BE2C (cell line): ENCODE data around the gene CAMP.

Experiments
- DNase-seq: peaks from one replicate; pipeline ENCODE4 v3.0.0-alpha.2; 2020
- H3K27me3 ChIP-seq: fragments of 250-450 bp; sonication (Bioruptor Pico); 2 replicates; pipeline ENCODE4 v1.5.1; 2020; ENCODE audit warnings: mild to moderate bottlenecking
- H3K36me3 ChIP-seq: fragments of 250-450 bp; sonication (Bioruptor Pico); 2 replicates; pipeline ENCODE4 v1.5.1; 2020; ENCODE audit warnings: mild to moderate bottlenecking
- H3K4me1 ChIP-seq: fragments of 250-450 bp; sonication (Bioruptor Pico); 2 replicates; pipeline ENCODE4 v1.5.1; 2020
- H3K4me3 ChIP-seq: 2 replicates; pipeline ENCODE4 v1.5.1; 2011; ENCODE audit warnings: low read depth, low read length
- H3K9me3 ChIP-seq: fragments of 250-450 bp; sonication (Bioruptor Pico); 2 replicates; pipeline ENCODE4 v1.5.1; 2020
- TF ChIP-seq, protein P1 (sequence below): IDR thresholded peaks from 2 replicates; pipeline ENCODE4 v1.5.1; 2012; ENCODE audit warnings: mild to moderate bottlenecking, low read depth, low read length

The CAMP gene

DNA sequence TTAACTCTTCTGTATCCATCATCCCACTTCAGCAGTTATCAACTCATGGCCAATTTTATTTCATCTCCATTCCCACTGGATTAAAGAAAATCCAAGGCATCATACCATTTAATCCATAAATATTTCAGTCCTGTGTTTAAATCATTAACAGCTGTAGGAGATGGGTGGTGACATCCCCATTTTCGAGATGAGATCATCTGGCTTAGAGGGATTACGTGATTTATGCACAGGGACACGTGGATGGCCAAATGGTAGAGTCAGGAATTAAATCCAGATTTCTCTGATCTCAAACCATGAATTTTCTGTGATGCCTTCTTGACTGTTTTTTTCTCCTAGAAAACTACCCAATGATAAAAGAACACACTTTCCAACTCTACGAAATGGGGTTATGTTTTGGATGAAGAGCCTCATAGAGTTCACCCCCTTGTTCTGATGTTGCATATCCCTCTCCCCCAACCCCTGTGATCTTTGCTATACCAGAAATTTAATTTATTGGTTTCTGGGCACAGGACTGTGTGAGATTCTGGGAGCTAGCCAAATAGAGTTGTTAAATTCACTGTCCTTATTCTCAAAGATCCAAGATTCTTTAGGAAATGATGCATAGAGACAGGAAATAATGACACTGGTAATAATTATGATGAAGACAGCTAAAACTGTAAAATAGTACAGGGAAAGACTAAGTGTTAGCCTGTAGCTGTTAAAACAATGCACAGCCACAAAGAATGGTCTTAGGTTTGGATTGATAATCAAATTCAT is 25.0 kb downstream of the CAMP start:
- TF ChIP-seq, protein P1, sequence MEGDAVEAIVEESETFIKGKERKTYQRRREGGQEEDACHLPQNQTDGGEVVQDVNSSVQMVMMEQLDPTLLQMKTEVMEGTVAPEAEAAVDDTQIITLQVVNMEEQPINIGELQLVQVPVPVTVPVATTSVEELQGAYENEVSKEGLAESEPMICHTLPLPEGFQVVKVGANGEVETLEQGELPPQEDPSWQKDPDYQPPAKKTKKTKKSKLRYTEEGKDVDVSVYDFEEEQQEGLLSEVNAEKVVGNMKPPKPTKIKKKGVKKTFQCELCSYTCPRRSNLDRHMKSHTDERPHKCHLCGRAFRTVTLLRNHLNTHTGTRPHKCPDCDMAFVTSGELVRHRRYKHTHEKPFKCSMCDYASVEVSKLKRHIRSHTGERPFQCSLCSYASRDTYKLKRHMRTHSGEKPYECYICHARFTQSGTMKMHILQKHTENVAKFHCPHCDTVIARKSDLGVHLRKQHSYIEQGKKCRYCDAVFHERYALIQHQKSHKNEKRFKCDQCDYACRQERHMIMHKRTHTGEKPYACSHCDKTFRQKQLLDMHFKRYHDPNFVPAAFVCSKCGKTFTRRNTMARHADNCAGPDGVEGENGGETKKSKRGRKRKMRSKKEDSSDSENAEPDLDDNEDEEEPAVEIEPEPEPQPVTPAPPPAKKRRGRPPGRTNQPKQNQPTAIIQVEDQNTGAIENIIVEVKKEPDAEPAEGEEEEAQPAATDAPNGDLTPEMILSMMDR = no peak
- no peaks in the 10 kb centered on the region for H3K9me3 ChIP-seq
- H3K27me3 ChIP-seq = no peaks in the 10 kb centered on the region
- H3K36me3 ChIP-seq = no peaks in the 10 kb centered on the region
- no peak overlapping the region for H3K4me3 ChIP-seq
- H3K4me1 ChIP-seq = no peaks in the 10 kb centered on the region
- no peak for DNase-seq

DNA sequence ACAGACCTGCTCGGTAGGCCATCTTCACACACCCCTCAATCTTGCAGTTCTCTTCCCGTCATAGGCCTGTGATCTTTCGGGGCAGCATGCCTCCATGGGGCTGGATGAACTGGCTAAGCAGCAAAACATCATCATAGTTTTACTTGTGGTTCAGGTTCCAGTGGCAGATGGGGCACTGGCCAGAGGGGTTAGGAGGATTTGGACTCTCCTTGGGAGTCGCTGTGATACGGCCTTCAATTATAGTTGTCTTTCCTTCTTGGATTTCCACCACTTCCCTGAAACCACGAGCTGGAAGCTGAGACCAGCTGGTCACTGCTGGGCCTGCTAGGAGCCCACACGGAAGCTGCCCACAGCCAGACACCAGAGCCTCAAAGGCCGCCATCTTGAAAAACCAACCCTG is 33.3 kb downstream of the CAMP start:
- TF ChIP-seq, protein P1 = no peak
- Histone ChIP-seq H3K36me3 (no peaks in the 10 kb centered on the region), H3K9me3 (no peaks in the 10 kb centered on the region), H3K4me3 (no peak overlapping the region), H3K27me3 (no peaks in the 10 kb centered on the region), H3K4me1 (no peaks in the 10 kb centered on the region)
- no peak for DNase-seq

DNA sequence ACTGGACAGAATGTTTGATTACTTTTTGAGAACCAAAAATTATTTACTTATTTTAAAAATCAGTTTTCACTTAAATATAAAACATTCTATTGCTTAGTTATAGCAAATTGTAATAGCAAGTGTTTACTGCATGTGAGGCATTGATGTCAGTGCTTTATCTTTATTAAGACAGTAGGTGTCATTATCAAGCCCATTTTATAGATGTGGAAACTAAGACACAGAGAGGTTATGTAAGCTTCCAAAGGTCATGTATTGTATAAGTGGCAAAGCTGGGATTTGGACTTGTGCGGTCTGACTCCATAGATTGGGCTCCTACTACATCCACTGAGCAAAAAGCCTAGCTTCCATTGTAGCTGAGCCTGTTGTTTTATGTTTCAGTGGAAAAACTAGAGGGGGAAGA is 35.2 kb downstream of the CAMP start:
- no peaks in the 10 kb centered on the region for H3K27me3 ChIP-seq
- no peak overlapping the region for H3K4me3 ChIP-seq
- no peaks in the 10 kb centered on the region for H3K36me3 ChIP-seq
- TF ChIP-seq, protein P1 = no peak
- no peaks in the 10 kb centered on the region for H3K4me1 ChIP-seq
- no peak for DNase-seq
- no peaks in the 10 kb centered on the region for H3K9me3 ChIP-seq

DNA sequence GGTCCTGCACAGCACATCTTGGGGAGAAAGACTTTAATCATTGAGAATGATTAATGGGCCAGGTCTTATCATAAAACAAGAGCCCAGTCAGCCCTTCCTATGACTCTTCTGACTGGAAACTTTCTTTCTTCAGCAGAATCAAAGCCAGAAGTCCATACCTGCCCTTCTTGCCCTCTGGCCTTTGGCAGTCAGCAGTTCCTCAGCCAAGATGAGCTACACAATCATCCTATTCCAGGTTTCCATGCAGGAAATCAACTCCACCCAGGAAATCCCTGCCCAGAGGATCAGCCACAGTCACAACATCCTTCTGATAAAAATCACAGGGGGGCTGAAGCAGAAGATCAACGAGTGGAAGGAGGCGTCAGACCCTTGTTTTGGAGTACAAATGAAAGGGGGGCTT is 44.5 kb downstream of the CAMP start:
- Histone ChIP-seq H3K27me3 (no peaks in the 10 kb centered on the region), H3K4me3 (no peak overlapping the region), H3K36me3 (no peaks in the 10 kb centered on the region), H3K4me1 (no peaks in the 10 kb centered on the region), H3K9me3 (no peaks in the 10 kb centered on the region)
- no peak for DNase-seq
- TF ChIP-seq, protein P1 = no peak

DNA sequence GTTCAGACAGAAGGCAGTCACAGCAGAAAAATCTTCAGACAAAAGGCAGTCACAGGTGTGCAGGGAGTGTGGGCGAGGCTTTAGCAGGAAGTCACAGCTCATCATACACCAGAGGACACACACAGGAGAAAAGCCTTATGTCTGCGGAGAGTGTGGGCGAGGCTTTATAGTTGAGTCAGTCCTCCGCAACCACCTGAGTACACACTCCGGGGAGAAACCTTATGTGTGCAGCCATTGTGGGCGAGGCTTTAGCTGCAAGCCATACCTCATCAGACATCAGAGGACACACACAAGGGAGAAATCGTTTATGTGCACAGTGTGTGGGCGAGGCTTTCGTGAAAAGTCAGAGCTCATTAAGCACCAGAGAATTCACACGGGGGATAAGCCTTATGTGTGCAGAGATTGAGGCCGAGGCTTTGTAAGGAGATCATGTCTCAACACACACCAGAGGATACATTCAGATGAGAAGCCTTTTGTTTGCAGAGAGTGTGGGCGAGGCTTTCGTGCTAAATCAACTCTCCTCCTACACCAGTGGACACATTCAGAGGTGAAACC is 45.2 kb downstream of the CAMP start:
- TF ChIP-seq, protein P1 = no peak

DNA sequence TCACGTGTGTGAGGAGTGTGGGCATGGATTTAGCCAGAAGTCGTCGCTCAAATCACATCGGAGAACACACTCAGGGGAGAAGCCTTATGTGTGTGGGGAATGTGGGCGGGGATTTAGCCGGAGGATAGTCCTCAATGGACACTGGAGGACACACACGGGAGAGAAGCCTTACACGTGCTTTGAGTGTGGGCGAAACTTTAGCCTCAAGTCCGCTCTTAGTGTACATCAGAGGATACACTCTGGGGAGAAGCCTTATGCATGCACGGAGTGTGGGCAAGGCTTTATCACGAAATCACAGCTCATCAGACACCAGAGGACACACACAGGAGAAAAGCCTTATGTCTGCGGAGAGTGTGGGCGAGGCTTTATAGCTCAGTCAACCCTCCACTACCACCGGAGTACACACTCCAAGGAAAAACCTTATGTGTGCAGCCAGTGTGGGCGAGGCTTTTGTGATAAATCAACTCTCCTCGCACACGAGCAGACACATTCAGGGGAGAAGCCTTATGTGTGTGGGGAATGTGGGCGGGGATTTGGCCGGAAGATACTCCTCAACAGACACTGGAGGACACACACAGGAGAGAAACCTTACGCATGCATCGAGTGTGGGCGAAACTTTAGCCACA is 45.8 kb downstream of the CAMP start:
- H3K4me3 ChIP-seq = no peak overlapping the region
- no peaks in the 10 kb centered on the region for H3K36me3 ChIP-seq
- H3K27me3 ChIP-seq = no peaks in the 10 kb centered on the region
- H3K4me1 ChIP-seq = no peaks in the 10 kb centered on the region
- DNase-seq = no peak
- TF ChIP-seq, protein P1 = no peak
- no peaks in the 10 kb centered on the region for H3K9me3 ChIP-seq

More for the DNA sequence above, 45.2 kb downstream of the CAMP start:
- Histone ChIP-seq H3K36me3 (no peaks in the 10 kb centered on the region), H3K4me1 (no peaks in the 10 kb centered on the region), H3K9me3 (no peaks in the 10 kb centered on the region), H3K4me3 (no peak overlapping the region), H3K27me3 (no peaks in the 10 kb centered on the region)
- DNase-seq = no peak
